ENCODE measurements around the gene SLC9C1.

SLC9C1 gene

DNA sequence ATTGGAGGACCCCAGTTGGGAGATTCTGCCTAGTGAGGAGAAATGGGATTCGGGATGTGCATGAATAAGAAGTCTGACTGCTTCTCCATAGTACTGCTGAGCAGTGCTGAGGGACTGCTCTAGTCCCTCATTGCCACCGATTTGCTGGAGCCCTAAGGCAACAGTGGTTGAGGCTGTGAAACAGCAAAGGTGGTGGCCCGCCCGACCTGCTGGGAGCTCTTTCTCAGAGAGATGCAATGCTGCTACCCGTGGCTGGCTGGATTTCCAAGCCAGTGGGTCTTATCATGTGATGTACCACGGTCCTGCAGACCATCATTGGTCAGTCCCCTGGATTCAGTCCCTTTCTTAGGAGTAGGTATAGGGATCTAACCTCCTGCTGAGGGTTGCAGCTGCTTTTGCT, 118.4 kb downstream of the SLC9C1 start:
- DNase-seq, result no peak

DNA sequence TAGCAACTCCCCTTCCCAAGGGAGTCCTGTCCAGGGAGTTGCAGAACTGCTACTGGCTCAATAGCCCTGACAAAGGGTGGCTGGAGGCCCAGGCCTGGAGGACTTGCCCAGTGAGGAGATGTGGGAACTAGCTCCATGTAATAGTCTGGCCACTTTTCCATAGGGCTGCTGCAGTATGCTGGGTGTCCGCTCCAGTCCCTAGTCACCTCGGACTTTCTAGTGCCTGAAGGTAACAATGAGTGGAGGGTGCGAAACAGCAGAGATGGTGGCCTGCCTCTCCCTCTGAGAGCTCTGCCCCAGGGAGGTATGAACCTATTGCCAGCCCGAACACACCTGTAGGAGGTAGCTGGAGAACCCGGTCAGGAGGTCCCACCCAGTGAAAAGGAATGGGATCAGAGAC, 119.0 kb downstream of the SLC9C1 start:
- DNase-seq, result no peak

DNA sequence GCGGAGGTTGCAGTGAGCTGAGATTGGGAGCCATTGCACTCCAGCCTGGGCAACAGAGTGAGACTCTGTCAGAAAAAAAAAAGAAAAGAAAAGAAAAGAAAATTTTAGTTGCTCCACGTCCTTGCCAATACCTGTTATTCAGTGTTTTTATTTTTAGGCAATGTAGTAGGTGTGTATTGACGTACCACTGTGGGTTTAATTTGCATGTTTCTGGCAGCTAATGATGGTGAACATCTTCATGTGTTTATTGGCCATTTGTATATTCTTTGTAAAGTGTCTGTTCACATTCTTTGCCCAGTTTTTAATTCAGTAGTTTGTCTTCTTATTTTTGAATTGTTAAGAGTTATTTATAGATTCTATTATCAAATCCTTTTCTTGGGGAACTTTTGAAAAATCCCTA, 122.9 kb downstream of the SLC9C1 start:
- DNase-seq, result no peak

DNA sequence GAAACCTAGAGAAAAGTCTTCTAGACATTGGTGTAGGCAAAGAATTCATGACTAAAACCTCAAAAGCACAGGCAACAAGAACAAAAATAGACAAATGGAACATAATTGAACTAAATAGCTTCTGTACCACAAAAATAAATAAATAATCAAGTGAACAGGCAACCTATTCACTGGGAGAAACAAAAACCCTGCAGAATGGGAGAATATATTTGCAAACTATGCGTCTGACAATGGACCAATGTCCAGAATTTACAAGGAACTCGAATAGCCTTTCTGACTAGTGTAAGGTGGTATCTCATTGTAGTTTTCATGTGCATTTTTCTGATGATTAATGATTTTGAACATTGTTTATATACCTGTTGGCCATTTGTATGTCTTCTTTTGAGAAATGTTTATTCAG, 124.0 kb downstream of the SLC9C1 start:
- DNase-seq, result no peak

DNA sequence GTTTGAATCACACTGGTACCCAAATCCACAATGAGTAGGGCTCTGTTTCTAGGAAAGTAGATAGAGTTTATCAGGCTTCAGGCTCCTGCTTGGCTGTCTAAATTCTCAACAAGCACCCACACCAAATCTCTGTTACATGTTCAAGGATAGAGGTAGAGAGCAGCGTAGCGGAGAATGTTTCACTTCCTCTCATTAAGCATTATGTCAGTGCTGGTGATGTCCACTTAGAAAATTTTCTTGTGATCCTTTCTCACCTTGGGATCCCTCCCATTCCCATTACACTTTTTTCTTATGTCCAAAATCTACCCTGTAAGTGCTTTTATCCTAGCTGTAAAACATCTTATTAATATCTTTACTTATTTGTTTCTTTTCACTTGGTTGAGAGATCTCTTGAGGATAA, 126.3 kb downstream of the SLC9C1 start:
- no peak for DNase-seq

DNA sequence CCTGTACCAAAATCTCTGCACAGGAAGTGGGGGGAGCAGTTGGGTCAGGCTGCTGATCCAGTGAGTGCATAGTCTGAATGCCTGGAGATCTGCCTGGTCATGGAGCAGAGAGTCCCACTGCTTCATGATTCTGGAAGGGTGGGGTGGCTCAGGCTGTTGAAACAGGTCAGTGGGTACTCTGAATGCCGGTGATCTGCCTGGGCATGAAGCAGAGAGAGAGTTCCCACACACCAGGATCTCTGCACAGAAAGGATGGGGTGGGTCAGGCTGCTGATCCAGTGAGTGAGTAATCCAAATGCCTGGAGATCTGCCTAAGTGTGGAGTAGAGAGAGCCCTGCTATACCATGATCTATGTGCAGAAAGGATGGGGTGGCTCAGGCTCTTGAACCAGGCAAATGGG, 144.9 kb downstream of the SLC9C1 start:
- DNase-seq, result no peak

DNA sequence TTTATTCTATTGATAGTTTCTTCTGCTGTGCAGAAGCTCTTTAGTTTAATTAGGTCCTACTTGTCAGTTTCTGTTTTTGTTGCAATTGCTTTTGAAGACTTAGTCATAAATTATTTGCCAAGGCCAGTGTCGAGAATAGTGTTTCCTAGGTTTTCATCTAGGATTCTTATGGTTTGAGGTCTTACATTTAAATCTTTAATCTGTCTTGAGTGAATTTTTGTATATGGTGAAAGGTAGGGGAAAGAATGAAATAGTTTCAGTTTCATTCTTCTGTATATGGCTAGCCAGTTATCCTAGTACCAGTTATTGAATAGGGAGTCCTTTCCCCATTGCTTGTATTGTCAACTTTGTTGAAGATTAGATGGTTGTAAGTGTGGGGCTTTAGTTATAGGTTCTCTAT, 150.3 kb downstream of the SLC9C1 start:
- DNase-seq, result no peak

DNA sequence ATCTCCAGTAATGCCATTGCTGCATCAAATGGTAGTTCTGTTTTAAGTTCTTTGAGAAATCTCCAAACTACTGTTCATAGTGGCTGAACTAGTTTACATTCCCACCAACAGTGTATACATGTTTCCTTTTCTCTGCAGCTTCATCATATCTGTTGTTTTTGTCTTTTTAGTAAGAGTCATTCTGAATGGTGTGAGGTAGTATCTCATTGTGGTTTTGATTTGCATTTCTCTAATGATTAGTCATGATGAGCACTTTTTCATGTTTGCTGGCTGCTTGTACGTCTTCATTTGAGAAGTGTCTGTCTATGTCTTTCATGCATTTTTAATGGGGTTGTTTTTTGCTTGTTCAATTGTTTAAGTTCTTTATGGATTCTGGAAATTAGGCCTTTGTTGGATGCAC, 150.8 kb downstream of the SLC9C1 start:
- no peak for DNase-seq

DNA sequence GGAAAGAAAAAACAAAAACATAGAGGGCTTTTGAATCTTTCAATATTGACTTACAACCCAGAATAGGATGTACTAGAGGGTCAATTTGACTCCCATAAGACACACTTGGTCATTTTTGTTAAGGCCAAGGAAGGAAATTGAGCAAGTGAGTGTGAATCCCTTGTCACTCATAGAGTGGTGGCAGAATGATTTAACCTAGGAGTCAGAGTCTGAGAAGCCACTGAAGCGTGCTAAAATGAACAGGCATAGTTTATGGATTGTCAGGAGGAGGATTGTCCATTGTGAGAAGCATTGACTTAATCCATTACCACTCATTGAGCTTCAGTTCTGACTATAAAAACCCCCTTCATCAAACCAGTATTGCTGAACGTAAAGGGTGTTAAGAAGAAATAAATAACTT, 152.7 kb downstream of the SLC9C1 start:
- no peak for DNase-seq

DNA sequence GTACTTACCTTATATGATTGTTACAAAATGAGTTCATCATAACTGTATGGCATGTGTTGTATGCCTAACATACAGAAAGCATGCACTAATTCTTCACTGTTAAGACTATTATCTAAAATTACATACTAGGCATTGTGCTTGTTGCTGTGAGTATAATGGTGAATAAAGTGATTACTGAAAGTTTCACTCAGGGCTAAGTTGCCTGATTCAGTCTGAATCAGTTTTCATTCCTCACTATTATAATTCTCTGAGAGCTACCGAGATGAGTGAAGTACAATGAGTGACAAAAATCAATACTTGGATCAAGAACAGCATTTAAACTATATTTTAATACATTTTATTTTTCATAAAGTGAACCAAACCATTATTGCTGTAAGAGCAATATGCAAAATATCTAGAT, 153.4 kb downstream of the SLC9C1 start:
- DNase-seq, result no peak

DNA sequence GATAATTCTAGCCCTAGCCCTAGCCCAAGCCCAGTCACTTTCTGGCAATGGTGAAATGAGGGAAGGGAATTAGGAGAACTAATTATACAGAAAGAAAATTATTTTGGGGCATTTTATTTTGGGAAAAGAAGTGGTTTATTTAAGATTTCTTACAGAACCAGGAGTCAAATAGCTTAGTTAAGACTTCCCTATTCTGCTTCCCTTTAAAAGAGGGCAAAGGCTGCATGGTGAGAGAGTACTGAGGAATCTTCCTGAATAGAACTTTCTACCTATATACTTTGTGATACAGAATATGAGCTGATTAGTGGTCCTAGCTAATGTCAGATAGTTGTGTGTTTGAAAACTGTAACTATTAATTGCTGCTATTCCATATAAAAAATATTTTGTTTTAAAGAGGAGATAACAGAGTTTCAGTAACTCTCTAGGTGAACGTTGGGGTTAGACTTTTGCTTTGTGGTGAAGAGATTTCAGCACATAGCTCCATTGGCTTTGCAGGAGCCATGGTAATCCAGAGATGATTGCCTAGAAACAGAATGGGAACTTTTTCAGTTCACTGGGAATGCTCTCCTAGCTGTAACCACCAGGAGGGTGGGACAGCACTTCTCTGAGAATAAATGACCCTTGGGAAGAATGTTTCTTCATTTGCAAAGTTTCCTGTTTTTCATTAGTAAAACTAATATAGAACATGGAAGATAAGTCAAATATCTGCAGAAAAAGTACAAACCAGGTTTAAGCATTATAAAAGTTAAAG, 155.6 kb downstream of the SLC9C1 start:
- no peak for DNase-seq

DNA sequence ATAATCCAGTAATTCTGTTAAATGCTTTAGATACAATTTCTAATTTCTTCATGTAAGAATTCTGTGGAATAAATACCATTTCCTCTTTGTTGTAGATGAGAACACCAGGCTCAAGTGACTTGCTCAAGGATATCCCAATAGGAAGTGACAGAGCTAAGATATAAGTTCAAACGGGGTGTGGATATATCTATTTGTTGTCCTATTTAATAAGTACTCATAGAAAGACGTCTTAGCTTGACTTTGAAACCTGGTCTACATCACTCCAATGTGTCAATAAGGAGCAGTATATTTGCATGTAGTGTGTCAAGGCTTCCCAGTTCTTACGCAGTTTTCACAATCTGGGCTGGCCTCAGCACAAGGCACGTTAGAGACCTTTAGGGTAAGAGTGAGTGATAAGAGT, 156.2 kb downstream of the SLC9C1 start:
- no peak for DNase-seq

DNA sequence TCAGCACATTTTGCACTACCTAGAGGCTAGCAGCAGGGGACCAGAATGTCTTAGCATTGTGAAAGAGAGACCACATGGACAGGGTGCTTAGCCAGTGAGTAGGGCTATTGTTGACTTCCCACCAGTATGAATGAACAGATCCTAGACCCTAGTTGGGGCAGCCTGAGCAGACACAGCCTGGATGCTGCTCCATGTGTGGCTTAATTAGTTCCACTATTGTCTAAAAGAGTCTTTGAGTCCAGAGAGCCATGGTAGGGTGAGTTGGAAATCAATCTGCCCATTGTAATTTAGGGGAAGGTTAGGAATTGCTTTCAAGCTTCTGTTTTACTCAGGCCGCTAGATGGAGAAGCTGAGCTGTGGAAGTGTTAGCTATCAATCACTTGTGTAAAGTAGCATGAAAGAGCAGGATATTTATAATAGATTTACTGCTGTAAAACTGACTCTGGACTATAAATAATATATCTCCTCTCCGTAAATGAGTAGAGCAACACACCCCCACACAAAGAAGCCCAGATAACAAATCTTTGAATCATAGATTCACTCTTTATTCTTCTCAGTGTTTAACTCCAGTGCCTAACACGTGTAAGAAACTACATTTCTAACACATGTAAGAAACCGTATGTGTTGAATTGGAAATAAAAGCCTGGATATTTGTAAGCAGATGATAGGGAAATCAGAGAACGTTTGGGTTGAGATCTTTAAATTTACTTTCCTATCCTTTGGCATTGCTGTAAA, 156.9 kb downstream of the SLC9C1 start:
- no peak for DNase-seq

DNA sequence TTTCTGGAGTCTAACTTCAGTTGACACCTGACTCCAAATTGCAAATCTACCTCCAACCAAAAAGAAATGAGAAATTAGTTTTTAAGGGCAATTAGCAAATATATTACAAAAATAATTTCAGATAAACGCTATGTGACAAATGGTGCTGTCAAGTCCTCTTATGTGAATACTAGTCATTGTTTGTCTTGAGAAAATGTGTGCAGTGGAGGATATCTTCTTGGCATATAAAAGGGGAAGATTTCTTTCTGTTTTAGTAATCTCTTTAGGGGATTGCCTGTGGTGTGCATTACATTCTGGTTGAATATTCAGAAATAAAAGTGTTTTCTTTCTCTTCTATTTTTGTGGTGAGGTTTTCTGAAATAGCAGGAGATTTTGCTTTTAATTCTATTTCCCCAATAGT, 158.0 kb downstream of the SLC9C1 start:
- no peak for DNase-seq

DNA sequence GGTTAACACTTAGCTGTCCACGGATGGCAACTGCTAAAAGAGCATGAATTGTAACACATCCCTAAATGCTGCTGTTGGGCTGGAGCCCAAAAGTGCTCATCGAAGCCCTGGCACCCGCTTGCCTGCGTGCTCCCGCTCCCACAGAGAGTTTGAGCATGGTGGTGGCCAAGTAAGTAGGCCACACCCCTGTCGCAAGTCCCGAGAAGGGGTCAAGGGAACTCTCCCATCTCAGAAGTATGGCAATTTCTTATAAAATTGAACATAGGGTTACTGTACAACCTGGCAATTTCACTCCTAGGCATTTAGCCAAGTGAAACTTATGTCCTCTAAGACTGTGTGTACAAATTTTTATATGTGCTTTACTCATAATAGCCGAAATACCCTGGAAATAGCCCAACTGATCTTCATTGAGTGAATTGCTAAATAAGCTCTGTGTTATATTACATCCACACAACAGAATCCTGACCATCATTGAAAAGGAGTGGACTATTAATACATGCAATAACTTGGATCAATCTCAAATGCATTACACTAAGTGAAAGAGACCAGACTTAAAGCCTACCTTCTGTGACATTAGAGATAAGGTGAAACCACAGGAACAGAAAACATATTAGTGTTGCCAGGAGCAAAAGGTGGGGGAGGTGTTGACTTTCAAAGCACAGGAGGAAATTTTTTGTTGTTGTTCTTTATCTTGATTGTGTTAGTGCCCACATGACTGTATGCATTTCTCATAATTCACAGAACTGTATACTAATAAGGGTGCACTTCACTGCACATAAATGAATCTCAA, 159.5 kb downstream of the SLC9C1 start:
- no peak for DNase-seq

DNA sequence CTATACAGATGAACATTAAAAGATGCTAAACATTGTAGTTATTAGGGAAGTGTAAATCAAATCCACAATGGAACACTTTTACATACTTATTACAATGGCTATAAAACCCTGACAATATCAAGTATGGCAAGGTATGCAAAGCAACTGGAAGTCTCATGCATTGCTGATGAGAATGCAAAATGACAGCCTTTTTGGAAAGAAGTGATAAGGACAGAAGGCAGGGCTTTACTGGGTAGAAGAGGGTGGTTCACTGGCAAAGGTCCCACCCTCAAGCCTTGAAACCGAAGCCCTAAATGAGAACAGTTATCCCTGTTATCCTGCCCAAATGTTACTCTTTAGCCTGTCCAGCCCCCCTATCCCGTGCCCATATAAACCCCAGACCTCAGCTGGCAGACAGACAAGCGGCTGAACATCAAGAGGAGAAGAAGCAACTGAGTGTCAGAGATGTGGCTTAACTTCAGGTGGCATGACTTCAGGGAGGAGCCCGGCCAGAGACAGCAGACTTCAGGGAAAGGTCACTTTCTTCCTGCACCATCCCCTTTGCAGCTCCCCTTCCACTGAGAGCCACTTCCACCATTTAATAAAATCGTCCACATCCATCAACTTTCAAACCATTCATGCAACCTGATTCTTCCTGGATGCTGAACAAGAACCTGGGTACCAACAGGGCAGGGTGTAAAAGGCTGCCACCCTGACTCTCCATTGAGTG, 160.2 kb downstream of the SLC9C1 start:
- DNase-seq, result no peak

DNA sequence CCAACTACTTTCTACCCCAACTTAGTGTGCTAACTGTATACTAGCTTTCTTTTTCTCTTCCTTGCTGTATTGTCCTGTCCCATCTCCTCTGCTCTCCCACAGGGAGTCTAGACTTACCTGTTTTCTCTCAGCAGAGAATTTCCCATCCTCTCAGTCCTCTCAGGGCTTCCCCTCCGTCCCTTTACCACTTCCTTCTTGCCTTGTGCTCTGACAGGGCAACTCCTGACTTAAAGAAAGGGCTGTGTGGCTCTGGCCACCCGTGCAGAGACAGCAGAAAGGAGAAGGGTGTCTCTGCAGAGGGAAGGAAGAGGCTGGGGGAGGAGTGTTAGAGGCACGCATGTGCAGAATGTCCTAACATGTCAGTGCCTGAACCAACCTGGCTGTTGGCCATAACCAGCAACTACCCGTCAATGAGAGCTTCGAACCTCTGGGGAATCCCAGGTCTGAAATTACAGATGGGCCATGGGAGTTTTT, 161.0 kb downstream of the SLC9C1 start, which contains the start of gene GCSAM:
Gene GCSAM (minus strand): TSS at position 274 of the 474 bp plus-strand sequence. CDS start 128 bp downstream, at position 146.
- DNase-seq, result no peak

DNA sequence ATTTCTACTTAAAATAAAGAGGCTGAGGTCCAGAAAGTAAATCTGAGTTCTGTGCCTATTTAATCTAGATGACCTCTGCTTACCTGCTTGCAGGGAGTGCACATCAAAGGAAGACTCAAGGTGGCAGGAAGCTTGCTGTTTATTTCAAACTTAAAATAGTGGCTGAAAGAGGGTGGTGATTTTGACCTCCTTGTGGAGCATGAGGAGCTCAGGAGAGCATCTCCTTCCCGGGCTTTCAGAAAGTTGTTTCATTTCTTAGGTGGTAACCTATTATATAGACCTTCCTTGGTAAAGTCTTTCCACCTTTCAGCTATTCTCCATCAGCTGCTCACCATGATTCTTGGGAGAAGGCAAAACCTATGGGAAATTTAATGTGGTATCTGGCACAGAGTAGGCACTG, 161.5 kb downstream of the SLC9C1 start:
- no peak for DNase-seq

DNA sequence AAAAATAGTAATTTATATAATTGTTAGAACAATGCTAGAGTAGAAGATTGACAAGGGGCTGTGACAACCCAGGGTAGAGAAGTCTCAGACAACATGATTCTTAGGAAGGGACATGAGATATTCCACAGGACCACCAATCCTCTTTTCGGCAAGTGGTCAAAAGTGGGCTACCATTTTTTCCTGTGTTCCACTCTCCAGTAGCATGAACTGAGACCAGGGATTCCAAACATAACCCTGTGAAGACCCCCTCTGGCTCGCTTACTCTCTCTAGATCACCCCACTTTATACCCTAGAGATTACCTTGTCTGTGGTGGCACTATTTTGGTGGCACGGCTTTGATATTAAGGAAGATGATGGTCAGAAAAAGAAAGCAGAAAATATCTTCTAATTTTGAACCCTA, 161.9 kb downstream of the SLC9C1 start:
- DNase-seq, result no peak

DNA sequence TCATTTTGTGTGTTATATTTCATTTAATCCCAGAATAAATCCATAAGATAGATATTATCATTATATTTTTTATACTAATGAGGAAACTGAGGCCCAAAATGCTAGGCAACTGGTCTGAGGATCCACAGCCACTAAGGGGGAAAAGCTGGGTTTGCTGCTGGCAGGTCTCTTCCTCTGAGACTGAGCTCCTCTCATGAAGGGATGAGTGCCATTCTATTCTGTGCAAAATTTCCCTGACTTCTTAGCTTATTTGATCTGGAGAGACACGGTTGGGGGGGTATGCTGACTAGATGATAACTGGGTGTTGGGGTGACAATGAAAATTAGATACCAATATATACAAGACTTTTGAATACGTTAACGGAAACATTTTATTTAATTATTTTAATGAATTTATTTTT, 162.9 kb downstream of the SLC9C1 start:
- no peak for DNase-seq

DNA sequence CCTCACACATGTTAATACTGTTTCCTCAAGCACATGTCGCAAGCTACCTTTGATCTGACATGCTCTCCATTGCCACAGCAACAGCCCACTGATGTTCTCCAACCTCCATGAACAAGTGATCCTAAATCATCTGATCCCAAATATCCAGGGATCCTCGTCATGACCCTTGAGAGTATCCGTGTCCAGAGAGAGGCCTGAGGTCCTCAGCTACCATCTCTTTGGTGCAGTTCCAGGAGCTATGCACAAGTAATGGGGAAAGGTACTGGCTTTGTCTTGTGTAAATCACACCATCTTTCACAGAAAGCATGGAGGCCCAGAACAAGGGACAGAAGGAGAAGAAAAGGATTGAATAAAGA, 163.4 kb downstream of the SLC9C1 start:
- no peak for DNase-seq

DNA sequence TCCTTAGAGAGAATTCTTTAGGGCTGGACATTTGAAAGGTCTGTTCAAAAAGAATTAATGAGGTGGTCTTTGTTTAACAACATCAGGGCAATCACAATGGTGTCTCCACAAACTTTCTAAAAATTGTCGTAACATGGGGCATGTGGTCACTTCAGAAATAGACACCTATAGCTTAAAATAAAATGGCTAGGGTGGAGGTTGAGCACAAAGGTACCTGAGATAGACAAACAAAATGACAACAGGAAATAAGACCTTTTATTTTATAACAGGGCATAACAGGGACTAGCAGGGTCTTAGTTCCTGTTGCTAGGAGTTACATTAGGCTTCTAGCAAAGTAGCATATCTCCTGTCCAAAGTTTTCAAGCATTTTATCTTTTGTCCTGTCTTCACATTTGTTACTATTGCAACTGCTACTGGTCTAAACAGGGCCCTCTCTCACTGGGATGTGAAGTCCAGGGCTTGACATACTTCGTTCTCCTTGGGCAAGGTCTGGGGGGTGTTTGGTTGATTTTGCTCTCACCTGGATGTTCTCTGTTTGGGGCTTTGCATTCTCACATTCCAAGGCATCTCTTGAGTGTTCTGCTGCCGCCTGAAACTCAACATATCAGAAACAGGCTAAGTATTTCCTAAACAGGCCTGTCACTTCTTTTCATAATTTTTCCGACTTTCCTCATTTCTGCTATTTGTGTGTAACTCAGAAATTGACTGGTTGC, 163.9 kb downstream of the SLC9C1 start:
- DNase-seq, result no peak
